HCT116 (cell line): Measurements from ENCODE around the gene RFESD.
"Not testable (repeated sequence)": the region's sequence is repeated elsewhere in the genome, so short reads cannot be mapped to it uniquely, and the experiment has no call there.

Experiments used
- POLR2A ChIP-seq: IDR thresholded peaks from 2 replicates; pipeline ENCODE4 v1.7.0; 2011; ENCODE audit warnings: borderline replicate concordance; ENCODE audit not compliant: insufficient read depth, insufficient read length; ENCODE audit errors: extremely low read depth
- RAD21 ChIP-seq: IDR thresholded peaks from 2 replicates; pipeline ENCODE4 v1.6.1; 2012; ENCODE audit warnings: low read depth, mild to moderate bottlenecking
- REST ChIP-seq: IDR thresholded peaks from 2 replicates; pipeline ENCODE4 v1.6.1; 2012; ENCODE audit warnings: low read depth
- TF ChIP-seq, protein P1 (sequence below), 3 experiments: fragments of 200-600 bp in 1 of 3; sonication (generic) in 1 of 3; IDR thresholded peaks in 2 of 3; conservative IDR thresholded peaks in 1 of 3; 2 replicates each; pipeline ENCODE4 v1.5.1; 2012 to 2017; ENCODE audit warnings: low read depth in 2 of 3, low read length in 2 of 3, antibody characterized with exemption in 1 of 3, borderline replicate concordance in 1 of 3, control low read depth in 1 of 3, mild to moderate bottlenecking in 1 of 3, mixed read lengths in 1 of 3, mixed run types in 1 of 3, moderate library complexity in 1 of 3; ENCODE audit not compliant: insufficient read depth in 1 of 3

DNA sequence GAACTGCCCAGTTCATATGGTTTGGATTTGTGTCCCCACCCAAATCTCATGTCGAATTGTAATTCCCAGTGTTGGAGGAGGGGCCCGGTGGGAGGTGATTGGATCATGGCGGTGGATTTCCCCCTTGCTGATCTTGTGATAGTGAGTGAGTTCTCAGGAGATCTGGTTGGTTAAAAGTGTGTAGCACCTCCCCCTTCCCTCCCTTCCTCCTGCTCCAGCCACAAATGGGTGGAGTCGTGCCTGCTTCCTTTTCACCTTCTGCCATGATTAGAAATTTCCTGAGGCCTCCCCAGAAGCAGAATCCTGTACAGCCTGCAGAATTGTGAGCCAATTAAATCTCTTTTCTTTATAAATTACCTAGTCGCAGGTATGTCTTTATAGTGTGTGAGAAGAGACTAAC lies 59.6 kb downstream of the RFESD start:
- not testable (repeated sequence) for TF ChIP-seq REST, POLR2A, RAD21
- TF ChIP-seq, protein P1, sequence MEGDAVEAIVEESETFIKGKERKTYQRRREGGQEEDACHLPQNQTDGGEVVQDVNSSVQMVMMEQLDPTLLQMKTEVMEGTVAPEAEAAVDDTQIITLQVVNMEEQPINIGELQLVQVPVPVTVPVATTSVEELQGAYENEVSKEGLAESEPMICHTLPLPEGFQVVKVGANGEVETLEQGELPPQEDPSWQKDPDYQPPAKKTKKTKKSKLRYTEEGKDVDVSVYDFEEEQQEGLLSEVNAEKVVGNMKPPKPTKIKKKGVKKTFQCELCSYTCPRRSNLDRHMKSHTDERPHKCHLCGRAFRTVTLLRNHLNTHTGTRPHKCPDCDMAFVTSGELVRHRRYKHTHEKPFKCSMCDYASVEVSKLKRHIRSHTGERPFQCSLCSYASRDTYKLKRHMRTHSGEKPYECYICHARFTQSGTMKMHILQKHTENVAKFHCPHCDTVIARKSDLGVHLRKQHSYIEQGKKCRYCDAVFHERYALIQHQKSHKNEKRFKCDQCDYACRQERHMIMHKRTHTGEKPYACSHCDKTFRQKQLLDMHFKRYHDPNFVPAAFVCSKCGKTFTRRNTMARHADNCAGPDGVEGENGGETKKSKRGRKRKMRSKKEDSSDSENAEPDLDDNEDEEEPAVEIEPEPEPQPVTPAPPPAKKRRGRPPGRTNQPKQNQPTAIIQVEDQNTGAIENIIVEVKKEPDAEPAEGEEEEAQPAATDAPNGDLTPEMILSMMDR (IDR thresholded peaks at IDR 0.05 in 2 of 3, conservative IDR thresholded peaks at IDR 0.05 in 1 of 3; ENCODE audit: borderline replicate concordance in 1 of 3, insufficient read depth in 1 of 3, low read depth in 2 of 3, low read length in 2 of 3): not testable (repeated sequence)
